ENCODE data around the gene RASSF3. TPM values are rescaled to one million over a fixed set of nuclear protein-coding genes. Genes with fewer than 3 reads are reported as not detected.
"Not testable (repeated sequence)": the region's sequence is repeated elsewhere in the genome, so short reads cannot be mapped to it uniquely, and the experiment has no call there.

RASSF3 gene
- total RNA-seq, 4 donors from 2014 or later: 9.1 to 16.1 (median 11.2) TPM

- H3K27ac ChIP-seq: no peak overlapping the region
- no peaks in the 10 kb centered on the region for H3K27me3 ChIP-seq
- H3K36me3 ChIP-seq: no peaks in the 10 kb centered on the region
- H3K4me1 ChIP-seq: no peaks in the 10 kb centered on the region
- no peak overlapping the region for H3K4me3 ChIP-seq
- WGBS: 77% methylated on average over 4 of the region's 4 CpGs
- TF ChIP-seq POLR2A (IDR thresholded peaks at IDR 0.05) (no peak), EP300 (IDR thresholded peaks at IDR 0.05) (no peak), CTCF (IDR thresholded peaks at IDR 0.05) (no peak), POLR2AphosphoS5 (IDR thresholded peaks at IDR 0.05) (no peak)
- no peak for DNase-seq (ENCODE audit: low spot score in 2 of 2)
- no peaks in the 10 kb centered on the region for H3K9me3 ChIP-seq
Observed at GRCh38 chr12:64650762-64651161, 40.5 kb downstream of the RASSF3 start.

- no peaks in the 10 kb centered on the region for H3K4me1 ChIP-seq
Observed at GRCh38 chr12:64652346-64652745, 42.1 kb downstream of the RASSF3 start.

GRCh38 chr12:64653123-64653522 is 42.8 kb downstream of the RASSF3 start:
- no peaks in the 10 kb centered on the region for H3K4me1 ChIP-seq
- no peak for TF ChIP-seq EP300 (IDR thresholded peaks at IDR 0.05)
- TF ChIP-seq CTCF (IDR thresholded peaks at IDR 0.05): no peak
- no peak for TF ChIP-seq POLR2AphosphoS5 (IDR thresholded peaks at IDR 0.05)
- no peak for TF ChIP-seq POLR2A (IDR thresholded peaks at IDR 0.05)
- no peak overlapping the region for H3K27ac ChIP-seq
- H3K9me3 ChIP-seq: no peaks in the 10 kb centered on the region
- no peak for DNase-seq (ENCODE audit: low spot score in 2 of 2)
- no peaks in the 10 kb centered on the region for H3K27me3 ChIP-seq
- no peaks in the 10 kb centered on the region for H3K36me3 ChIP-seq
- WGBS: 93% methylated on average over 1 of the region's 1 CpG
- no peak overlapping the region for H3K4me3 ChIP-seq

More at GRCh38 chr12:64652346-64652745, 42.1 kb downstream of the RASSF3 start:
- no peak overlapping the region for H3K4me3 ChIP-seq
- no peaks in the 10 kb centered on the region for H3K9me3 ChIP-seq
- no peak overlapping the region for H3K27ac ChIP-seq
- WGBS: 84% methylated on average over 2 of the region's 2 CpGs
- no peaks in the 10 kb centered on the region for H3K36me3 ChIP-seq
- no peak for DNase-seq (ENCODE audit: low spot score in 2 of 2)
- TF ChIP-seq CTCF (IDR thresholded peaks at IDR 0.05): no peak
- TF ChIP-seq POLR2AphosphoS5 (IDR thresholded peaks at IDR 0.05): no peak
- no peak for TF ChIP-seq POLR2A (IDR thresholded peaks at IDR 0.05)
- TF ChIP-seq EP300 (IDR thresholded peaks at IDR 0.05): no peak
- H3K27me3 ChIP-seq: no peaks in the 10 kb centered on the region

- H3K4me1 ChIP-seq; H3K27me3 ChIP-seq; DNase-seq (ENCODE audit: low spot score in 2 of 2); H3K4me3 ChIP-seq; H3K9me3 ChIP-seq; H3K36me3 ChIP-seq; H3K27ac ChIP-seq: not testable (repeated sequence)
- 91% methylated on average over 2 of the region's 2 CpGs for WGBS
Observed at GRCh38 chr12:64653907-64654306, 43.6 kb downstream of the RASSF3 start.

- DNase-seq (ENCODE audit: low spot score in 2 of 2): no peak
- Histone ChIP-seq H3K36me3 (no peaks in the 10 kb centered on the region), H3K4me1 (no peaks in the 10 kb centered on the region), H3K9me3 (no peaks in the 10 kb centered on the region), H3K4me3 (no peak overlapping the region), H3K27ac (no peak overlapping the region), H3K27me3 (no peaks in the 10 kb centered on the region)
- WGBS: 94% methylated on average over 3 of the region's 3 CpGs
- TF ChIP-seq CTCF (IDR thresholded peaks at IDR 0.05): no peak
- no peak for TF ChIP-seq EP300 (IDR thresholded peaks at IDR 0.05)
- no peak for TF ChIP-seq POLR2A (IDR thresholded peaks at IDR 0.05)
- TF ChIP-seq POLR2AphosphoS5 (IDR thresholded peaks at IDR 0.05): no peak
Observed at GRCh38 chr12:64655141-64655540, 44.8 kb downstream of the RASSF3 start.

GRCh38 chr12:64656429-64656828 is 46.1 kb downstream of the RASSF3 start:
- H3K27me3 ChIP-seq: no peaks in the 10 kb centered on the region
- no peaks in the 10 kb centered on the region for H3K4me1 ChIP-seq
- TF ChIP-seq POLR2A (IDR thresholded peaks at IDR 0.05) (no peak), CTCF (IDR thresholded peaks at IDR 0.05) (no peak), EP300 (IDR thresholded peaks at IDR 0.05) (no peak), POLR2AphosphoS5 (IDR thresholded peaks at IDR 0.05) (no peak)
- no peak overlapping the region for H3K27ac ChIP-seq
- no peaks in the 10 kb centered on the region for H3K36me3 ChIP-seq
- H3K4me3 ChIP-seq: no peak overlapping the region
- H3K9me3 ChIP-seq: no peaks in the 10 kb centered on the region
- 100% methylated on average over 1 of the region's 1 CpG for WGBS
- no peak for DNase-seq (ENCODE audit: low spot score in 2 of 2)
